NCI-H748 (cell line): ENCODE results near the gene FBXW9.
A peak's percentile ranks its signal among the peaks of the same experiment; 100 is the strongest.
"Not testable (repeated sequence)": the region's sequence is repeated elsewhere in the genome, so short reads cannot be mapped to it uniquely, and the experiment has no call there.

ENCODE experiments used
- DNase-seq: peaks from one replicate; lab custom pipeline; 2025; ENCODE audit not compliant: unreplicated experiment; lab: John Stamatoyannopoulos, UW

Gene FBXW9

DNA sequence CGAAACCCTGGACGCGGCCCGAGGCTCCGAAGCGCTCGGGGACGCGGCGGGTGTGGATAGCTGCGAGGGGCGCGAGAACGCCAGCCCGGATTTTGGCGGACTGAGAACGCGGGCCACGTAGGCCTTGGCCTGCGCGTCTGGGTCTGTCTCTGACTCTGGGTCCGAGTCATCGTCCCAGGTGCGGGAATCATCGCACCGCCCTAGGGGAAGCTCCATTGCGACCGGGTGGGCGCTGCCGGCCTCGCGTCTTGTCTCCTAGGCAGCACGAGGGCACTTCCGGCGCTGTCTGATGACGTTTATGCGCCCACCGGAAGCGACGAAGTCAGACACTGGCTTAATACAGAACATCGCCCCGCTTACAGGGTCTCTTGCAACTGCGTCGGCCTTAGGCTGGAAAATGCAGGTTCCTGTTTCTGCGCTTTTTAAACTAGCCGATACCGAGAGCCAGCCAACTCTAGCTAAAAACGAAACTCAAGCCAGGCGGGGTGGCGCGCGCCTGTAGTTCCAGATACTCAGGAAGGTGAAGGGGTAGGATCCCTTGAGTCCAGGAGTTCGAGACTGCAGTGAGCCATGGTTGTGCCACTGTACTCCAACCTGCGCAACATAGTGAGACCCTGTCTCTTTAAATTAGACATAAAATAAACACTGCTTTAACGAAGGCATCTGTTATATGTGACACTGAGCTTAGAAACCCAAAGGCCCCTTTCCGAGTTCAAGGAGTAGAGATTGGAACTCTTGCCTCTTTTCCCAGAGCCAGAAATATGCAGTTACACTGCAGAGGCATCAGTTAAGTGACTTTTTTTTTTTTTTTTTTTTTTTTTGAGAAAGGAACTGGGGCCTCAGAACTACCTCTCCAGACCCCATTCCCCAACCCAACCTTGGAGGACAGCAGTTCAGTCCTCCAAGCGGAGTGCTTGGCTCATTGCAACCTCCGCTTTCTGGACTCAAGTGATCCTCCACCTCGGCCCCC is at the start of gene FBXW9:
Gene FBXW9, minus strand, starts transcription at position 266 of the 970 bp plus-strand sequence. Its CDS starts 50 bp downstream, at position 216.
- DNase-seq: peak; percentile 93

DNA sequence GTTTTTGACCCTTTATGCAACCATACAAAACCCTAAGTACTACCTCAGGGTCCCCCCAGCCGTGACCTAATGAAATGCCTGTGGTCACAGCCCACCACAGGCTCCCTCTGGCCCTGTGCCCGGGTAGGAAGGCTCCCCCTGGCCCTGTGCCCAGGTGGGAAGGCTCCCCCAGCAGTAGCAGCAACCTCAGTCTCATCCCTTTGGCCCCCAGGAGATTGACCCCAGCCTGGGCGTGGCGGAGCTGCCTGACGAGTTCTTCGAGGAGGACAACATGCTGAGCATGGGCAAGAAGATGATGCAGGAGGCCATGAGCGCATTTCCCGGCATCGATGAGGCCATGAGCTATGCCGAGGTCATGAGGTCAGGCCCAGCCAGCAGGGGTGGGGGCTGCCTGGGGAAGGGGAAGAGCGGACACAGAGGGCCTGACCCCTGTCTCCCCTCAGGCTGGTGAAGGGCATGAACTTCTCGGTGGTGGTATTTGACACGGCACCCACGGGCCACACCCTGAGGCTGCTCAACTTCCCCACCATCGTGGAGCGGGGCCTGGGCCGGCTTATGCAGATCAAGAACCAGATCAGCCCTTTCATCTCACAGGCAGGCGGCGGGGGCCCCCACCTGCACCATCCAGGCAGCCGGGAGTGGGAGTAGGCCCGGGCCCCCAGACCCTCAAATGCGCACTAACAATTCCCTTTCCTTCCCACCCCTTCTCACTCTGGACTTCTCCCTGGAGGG is 48.9 kb upstream of the FBXW9 start:
- no peak for DNase-seq

DNA sequence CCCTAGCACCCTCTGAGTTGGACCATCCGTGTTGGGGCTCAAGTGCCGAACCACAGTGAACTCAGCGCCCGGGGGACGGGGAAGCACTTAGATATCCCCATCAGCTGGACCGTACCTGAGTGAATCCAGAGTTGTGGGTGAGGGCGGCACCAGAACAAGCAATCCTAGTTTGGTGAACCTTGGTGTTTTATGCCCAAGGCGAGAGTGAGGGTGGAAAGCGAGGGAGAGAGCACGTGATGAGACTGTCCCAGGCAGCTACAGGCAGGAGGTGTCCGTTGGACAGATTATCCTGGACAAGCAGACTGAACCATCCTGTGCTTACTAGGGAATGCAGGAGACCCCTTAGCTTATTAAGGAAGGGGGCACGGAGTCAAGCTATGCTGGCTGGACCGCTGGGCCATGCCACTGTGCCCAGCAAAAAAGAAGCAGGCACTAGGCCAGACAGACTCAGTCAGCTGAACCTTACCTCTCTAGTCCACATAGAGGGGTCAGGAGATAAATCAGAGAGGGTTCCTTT is 41.5 kb upstream of the FBXW9 start:
- DNase-seq: no peak

- peak; percentile 99 for DNase-seq
Observed at GRCh38 chr19:12736995-12737834, 40.8 kb upstream of the FBXW9 start, which contains the start of gene GET3. Gene GET3, plus strand, starts transcription at chr19:12737497. Its CDS starts 9 bp downstream, at chr19:12737506.

DNA sequence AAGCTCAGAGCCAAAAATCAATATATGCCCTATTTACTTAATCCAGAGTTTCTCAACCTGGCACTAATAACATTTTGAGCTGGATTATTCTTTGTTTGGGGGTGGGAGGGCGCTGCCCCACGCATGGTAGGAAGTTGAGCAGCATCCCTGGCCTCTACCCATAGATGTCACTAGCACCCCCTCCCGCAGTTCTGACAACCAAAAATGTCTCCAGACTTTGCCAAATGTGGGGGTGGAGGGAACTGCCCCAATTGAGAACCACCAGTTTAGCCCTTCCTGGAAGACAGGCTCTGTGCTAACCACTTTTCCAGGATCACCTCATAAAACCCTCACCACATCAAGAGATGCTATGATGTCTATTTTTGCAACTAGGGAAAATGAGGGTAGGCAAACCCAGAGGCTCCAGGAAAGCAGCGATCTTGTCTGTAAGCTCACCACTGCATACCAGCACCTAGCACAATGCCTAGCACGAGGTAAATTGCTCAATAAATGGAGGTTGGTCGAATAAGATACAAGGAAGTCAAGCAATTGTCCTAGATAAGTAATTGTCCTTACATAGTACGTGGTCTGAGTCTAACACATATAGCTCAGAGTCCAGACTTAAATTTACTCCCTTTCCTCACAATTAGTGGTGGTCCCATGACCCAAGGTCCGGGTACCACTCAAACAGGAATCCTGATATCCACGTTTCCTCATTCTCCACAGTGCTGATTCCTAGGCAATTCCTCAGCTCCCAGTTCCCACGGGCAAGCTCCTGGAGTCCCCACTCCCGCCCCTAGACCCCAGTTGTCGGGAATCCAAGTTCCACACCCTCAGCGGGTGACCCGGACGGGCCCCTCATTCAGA is 37.2 kb upstream of the FBXW9 start:
- no peak for DNase-seq

DNA sequence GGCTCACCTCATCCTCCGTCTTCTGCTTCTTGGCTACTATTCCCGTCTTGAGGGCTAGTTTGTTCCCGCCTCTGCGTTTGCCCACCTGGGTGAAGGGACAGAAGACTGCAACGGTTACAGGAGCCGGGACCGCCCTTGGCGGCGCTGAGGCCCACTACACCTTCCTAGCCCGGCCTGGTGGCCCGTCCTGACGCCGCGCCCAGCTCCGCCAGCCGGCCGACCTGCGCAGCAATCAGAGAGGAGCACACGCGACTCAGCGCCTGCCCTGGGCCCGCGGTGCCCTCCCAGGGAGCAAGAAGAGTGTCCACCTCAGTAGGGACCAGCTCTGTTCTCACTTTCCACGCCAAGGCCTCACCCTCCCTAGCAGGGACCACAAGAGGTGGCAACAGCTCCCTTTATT is 34.9 kb upstream of the FBXW9 start:
- DNase-seq: no peak

GRCh38 chr19:12730064-12730463 is 33.6 kb upstream of the FBXW9 start:
- DNase-seq: no peak

GRCh38 chr19:12727745-12728433 is 31.5 kb upstream of the FBXW9 start:
- no peak for DNase-seq

DNA sequence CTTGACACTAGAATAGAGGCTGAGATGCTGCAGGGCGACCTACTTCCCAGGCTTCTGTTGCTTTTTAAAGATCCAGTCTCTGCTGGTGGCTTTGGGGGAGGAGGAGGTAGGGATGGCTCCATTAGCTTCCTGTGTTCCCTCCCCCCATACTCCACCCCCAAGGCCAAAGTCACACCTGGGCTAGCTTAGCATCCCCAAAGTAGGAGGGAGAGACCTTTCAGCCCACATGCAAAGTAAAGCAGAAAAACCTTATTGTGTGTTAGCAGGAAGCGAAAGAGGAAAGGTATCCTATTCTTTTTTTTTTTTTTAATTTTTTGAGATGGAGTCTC is 30.5 kb upstream of the FBXW9 start:
- DNase-seq: no peak

GRCh38 chr19:12725612-12726011 is 29.2 kb upstream of the FBXW9 start:
- not testable (repeated sequence) for DNase-seq

GRCh38 chr19:12723641-12724426 is 27.4 kb upstream of the FBXW9 start, which contains the start of gene TNPO2:
Gene TNPO2, minus strand, starts transcription at chr19:12723932. Its CDS starts 2,955 bp downstream, at chr19:12720977.
- DNase-seq: peak; percentile 67

GRCh38 chr19:12723381-12723640 is 26.9 kb upstream of the FBXW9 start:
- DNase-seq: no peak

DNA sequence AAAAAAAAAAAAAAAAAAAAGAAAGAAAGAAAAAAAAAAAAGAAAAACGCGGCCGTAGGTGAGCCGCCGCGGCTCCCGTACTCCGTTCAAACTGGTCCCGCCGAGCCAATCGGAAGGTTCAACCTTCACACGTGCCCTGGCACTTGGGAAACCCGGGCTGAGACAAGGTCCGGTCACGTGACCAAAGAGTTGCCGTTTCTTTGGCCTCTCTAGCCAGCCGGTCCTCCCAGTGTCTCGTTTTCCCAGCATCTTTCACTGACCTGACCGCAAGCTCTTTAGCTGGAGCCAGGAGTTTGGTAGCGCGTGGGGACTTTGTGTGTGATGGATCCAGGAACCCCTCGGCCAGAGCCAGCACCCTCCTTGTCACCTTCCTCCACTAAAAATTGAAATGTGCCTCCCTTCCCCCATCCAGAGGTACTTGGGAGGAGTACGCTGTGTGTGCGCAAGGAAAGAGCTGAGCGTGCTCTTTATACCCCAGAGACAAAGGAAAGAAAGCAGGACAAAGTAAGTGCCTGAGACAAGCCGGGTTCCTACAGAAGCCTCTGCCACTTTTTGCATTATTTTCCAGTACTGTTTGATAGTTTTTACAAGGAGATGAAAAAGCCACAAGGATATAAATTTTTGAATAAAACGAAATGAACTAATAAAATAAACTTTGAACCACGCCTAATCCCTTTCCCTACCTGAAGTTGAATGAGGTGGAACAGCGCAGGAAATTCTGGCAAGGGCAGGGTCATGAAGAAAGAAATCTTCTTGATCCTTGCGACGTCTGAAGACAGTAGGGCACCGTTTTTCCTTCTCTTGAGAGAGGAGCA is 26.3 kb upstream of the FBXW9 start:
- peak; percentile 98 for DNase-seq

DNA sequence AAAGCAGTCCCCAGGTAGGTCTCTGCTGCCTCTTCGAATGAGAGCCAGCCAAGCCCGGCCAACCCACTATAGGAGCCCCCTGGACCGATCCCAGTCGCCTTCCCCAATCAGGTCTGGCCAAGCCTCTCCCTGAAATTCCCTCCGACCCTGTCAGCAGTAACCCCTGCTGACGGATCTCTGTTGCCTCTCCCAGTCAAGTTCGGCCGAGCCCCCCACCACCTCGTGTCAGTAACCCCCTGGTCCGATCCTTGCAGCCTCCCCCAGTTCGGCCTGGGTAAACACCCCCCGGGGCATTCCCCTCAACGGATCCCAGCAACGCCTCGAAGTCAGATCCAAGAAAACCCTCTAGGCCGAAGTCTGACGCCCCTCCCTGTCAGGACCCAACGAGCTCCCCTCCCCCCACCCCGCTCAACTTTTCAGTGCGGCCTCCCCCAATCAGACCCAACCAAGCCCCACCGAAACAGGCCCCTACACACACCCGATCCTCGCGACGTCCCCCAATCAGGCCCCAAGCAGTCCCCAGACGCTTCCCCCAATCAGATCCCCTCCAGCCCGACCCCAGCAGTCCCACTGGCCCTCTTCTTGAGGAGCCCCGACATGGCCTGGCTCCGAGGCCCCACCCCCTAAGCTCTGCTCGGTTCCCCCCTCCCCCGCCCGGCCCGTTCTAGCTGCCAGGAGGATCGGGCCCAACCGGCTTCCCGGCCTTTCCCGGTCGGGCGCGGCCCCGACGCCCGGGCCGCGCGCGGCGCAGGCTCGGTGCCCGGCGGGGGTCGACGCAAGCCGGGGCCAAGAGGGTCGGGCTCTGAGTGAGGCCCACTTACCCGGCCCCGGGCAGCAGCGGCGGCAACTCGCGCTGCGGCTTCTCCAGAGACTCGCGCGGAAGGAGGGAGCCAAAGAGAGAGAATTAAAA is 25.5 kb upstream of the FBXW9 start:
- peak; percentile 45 for DNase-seq

GRCh38 chr19:12720851-12721655 is 24.6 kb upstream of the FBXW9 start:
- no peak for DNase-seq

GRCh38 chr19:12720296-12720695 is 23.9 kb upstream of the FBXW9 start:
- DNase-seq: no peak
